ENCODE measurements around the gene NR6A1. TPM values are rescaled to one million over a fixed set of nuclear protein-coding genes. Genes with fewer than 3 reads are reported as not detected.

Gene NR6A1
- total RNA-seq, 1 donor from 2014 or later: 0.72 TPM

- DNase-seq (ENCODE audit: low spot score): no peak
Measured at GRCh38 chr9:124724415-124725067, 46.6 kb downstream of the NR6A1 start.

GRCh38 chr9:124723352-124723751, 47.8 kb downstream of the NR6A1 start:
- DNase-seq (ENCODE audit: low spot score): no peak

- peak; percentile 69 for DNase-seq (ENCODE audit: low spot score)
Measured at GRCh38 chr9:124721109-124721906, 49.8 kb downstream of the NR6A1 start.

GRCh38 chr9:124720429-124721108, 50.5 kb downstream of the NR6A1 start:
- DNase-seq (ENCODE audit: low spot score): no peak

- DNase-seq (ENCODE audit: low spot score): no peak
Measured at GRCh38 chr9:124718928-124719327, 52.2 kb downstream of the NR6A1 start.

- DNase-seq (ENCODE audit: low spot score): no peak
Measured at GRCh38 chr9:124717597-124717996, 53.5 kb downstream of the NR6A1 start.

GRCh38 chr9:124716808-124717207, 54.3 kb downstream of the NR6A1 start:
- no peak for DNase-seq (ENCODE audit: low spot score)

- no peak for DNase-seq (ENCODE audit: low spot score)
Measured at GRCh38 chr9:124710766-124711165, 60.3 kb downstream of the NR6A1 start.

- no peak for DNase-seq (ENCODE audit: low spot score)
Measured at GRCh38 chr9:124709292-124709690, 61.8 kb downstream of the NR6A1 start.

GRCh38 chr9:124708633-124709291, 62.3 kb downstream of the NR6A1 start:
- DNase-seq (ENCODE audit: low spot score): peak; percentile 55

GRCh38 chr9:124708074-124708473, 63.0 kb downstream of the NR6A1 start:
- DNase-seq (ENCODE audit: low spot score): no peak

- DNase-seq (ENCODE audit: low spot score): no peak
Measured at GRCh38 chr9:124707666-124708065, 63.4 kb downstream of the NR6A1 start.

GRCh38 chr9:124706685-124707084, 64.4 kb downstream of the NR6A1 start:
- DNase-seq (ENCODE audit: low spot score): no peak

- no peak for DNase-seq (ENCODE audit: low spot score)
Measured at GRCh38 chr9:124699575-124699974, 71.5 kb downstream of the NR6A1 start.

- peak; percentile 13 for DNase-seq (ENCODE audit: low spot score)
Measured at GRCh38 chr9:124698265-124698664, 72.8 kb downstream of the NR6A1 start.

GRCh38 chr9:124697326-124698200, 73.5 kb downstream of the NR6A1 start:
- peak; percentile 86 for DNase-seq (ENCODE audit: low spot score)

GRCh38 chr9:124696101-124696500, 75.0 kb downstream of the NR6A1 start:
- no peak for DNase-seq (ENCODE audit: low spot score)

GRCh38 chr9:124695280-124695890, 75.7 kb downstream of the NR6A1 start:
- no peak for DNase-seq (ENCODE audit: low spot score)

- DNase-seq (ENCODE audit: low spot score): no peak
Measured at GRCh38 chr9:124694414-124695279, 76.5 kb downstream of the NR6A1 start.

- no peak for DNase-seq (ENCODE audit: low spot score)
Measured at GRCh38 chr9:124693403-124693802, 77.7 kb downstream of the NR6A1 start.

Measured in umbilical cord (tissue), 2 donors.